Panc1 (cell line): ENCODE measurements around the gene SLC9A2. TPM values are rescaled to one million over a fixed set of nuclear protein-coding genes. Genes with fewer than 3 reads are reported as not detected.
A peak's percentile ranks its signal among the peaks of the same experiment; 100 is the strongest.

Source experiments
- ATAC-seq: fragments of 200-7000 bp; cut with Tn5 transposase; 2 replicates; pipeline ENCODE4 v1.9.1; 2020; ENCODE audit warnings: mild to moderate bottlenecking, moderate library complexity
- BruUV-seq: library from RNA; stranded (reverse); fragments of 400-500 nt; replicated peaks from 2 replicates; lab custom pipeline; 2021; lab: Mats Ljungman, UMichigan
- CTCF ChIA-PET: fragments of 300-600 bp; sonication (Branson Sonifier 250); formaldehyde crosslinking; loops from one replicate; lab custom pipeline; 2022; ENCODE audit warnings: antibody characterized with exemption; lab: Charles Lee
- POLR2A ChIA-PET: fragments of 300-600 bp; sonication (Branson Sonifier 250); formaldehyde crosslinking; loops from one replicate; lab custom pipeline; 2022; ENCODE audit warnings: antibody characterized with exemption; lab: Charles Lee
- DNase-seq: peaks from one replicate; pipeline ENCODE4 v3.0.0-alpha.2; 2010; ENCODE audit warnings: low read depth, low spot score
- H3K27ac ChIP-seq: 2 replicates; pipeline ENCODE4 v1.5.1; 2011; ENCODE audit warnings: mild to moderate bottlenecking, low read length, inconsistent platforms
- H3K27me3 ChIP-seq: fragments of 200-500 bp; sonication (Bioruptor generic); 2 replicates; pipeline ENCODE4 v1.6.0; 2014; ENCODE audit warnings: low read length, inconsistent platforms; ENCODE audit not compliant: control insufficient read depth, insufficient read depth
- H3K36me3 ChIP-seq: fragments of 200-500 bp; sonication (Bioruptor generic); 2 replicates; pipeline ENCODE4 v1.5.1; 2014; ENCODE audit warnings: inconsistent platforms, mild to moderate bottlenecking, low read length, moderate library complexity; ENCODE audit not compliant: control insufficient read depth, insufficient read depth
- H3K4me1 ChIP-seq: 2 replicates; pipeline ENCODE4 v1.5.1; 2011; ENCODE audit warnings: inconsistent platforms, mild to moderate bottlenecking, low read length, moderate library complexity; ENCODE audit not compliant: control insufficient read depth, insufficient read depth
- H3K4me3 ChIP-seq, 2 experiments: 2 replicates each; pipeline ENCODE4 v1.5.1; 2011 to 2012; ENCODE audit warnings: low read depth in 2 of 2, low read length in 2 of 2, mild to moderate bottlenecking in 2 of 2, inconsistent platforms in 1 of 2, moderate library complexity in 1 of 2
- H3K9me3 ChIP-seq: fragments of 200-500 bp; sonication (Bioruptor generic); 2 replicates; pipeline ENCODE4 v1.5.1; 2014; ENCODE audit warnings: low read depth, mild to moderate bottlenecking, inconsistent platforms, low read length, moderate library complexity; ENCODE audit not compliant: control insufficient read depth, insufficient read depth
- POLR2AphosphoS5 ChIP-seq: IDR thresholded peaks from 2 replicates; pipeline ENCODE4 v1.6.1; 2012; ENCODE audit warnings: mild to moderate bottlenecking, low read depth, low read length, moderate library complexity
- SIN3A ChIP-seq: IDR thresholded peaks from 2 replicates; pipeline ENCODE4 v1.6.1; 2012; ENCODE audit warnings: low read depth, mild to moderate bottlenecking, low read length, moderate library complexity, borderline replicate concordance; ENCODE audit not compliant: insufficient read depth
- TCF7L2 ChIP-seq: IDR thresholded peaks from 2 replicates; pipeline ENCODE4 v1.6.1; 2011; ENCODE audit warnings: mild to moderate bottlenecking, low read depth, low read length, inconsistent platforms
- in situ Hi-C: cut with HindIII; loops from 2 replicates; pipeline ENCODE4 v1.10.0; 2016; ENCODE audit warnings: low sequenced_read_pairs, low pct_unique_long_range_greater_than_20kb
- intact Hi-C: fragments of 100-400 bp; cut with micrococcal nuclease; formaldehyde crosslinking; loops from one replicate; pipeline ENCODE4 v1.10.0; 2022; ENCODE audit not compliant: unreplicated experiment
- total RNA-seq: library from RNA; stranded (reverse); gene quantifications from one replicate; pipeline ENCODE4 v1.2.1, GENCODE V29; 2021; ENCODE audit not compliant: unreplicated experiment
- TF ChIP-seq, protein P1 (sequence below): fragments of 450-650 bp; IDR thresholded peaks from 2 replicates; pipeline ENCODE4 v1.5.1; 2017; ENCODE audit warnings: mild to moderate bottlenecking
- TF ChIP-seq, protein P2 (sequence below), 2 experiments: IDR thresholded peaks; 2 replicates each; pipeline ENCODE4 v1.6.1; 2011 to 2012; ENCODE audit warnings: low read depth in 2 of 2, control low read depth in 1 of 2, low read length in 1 of 2, mild to moderate bottlenecking in 1 of 2, moderate library complexity in 1 of 2; ENCODE audit not compliant: insufficient read depth in 1 of 2

The SLC9A2 gene
- total RNA-seq, 1 experiment from 2014 or later = 4.1 TPM

DNA sequence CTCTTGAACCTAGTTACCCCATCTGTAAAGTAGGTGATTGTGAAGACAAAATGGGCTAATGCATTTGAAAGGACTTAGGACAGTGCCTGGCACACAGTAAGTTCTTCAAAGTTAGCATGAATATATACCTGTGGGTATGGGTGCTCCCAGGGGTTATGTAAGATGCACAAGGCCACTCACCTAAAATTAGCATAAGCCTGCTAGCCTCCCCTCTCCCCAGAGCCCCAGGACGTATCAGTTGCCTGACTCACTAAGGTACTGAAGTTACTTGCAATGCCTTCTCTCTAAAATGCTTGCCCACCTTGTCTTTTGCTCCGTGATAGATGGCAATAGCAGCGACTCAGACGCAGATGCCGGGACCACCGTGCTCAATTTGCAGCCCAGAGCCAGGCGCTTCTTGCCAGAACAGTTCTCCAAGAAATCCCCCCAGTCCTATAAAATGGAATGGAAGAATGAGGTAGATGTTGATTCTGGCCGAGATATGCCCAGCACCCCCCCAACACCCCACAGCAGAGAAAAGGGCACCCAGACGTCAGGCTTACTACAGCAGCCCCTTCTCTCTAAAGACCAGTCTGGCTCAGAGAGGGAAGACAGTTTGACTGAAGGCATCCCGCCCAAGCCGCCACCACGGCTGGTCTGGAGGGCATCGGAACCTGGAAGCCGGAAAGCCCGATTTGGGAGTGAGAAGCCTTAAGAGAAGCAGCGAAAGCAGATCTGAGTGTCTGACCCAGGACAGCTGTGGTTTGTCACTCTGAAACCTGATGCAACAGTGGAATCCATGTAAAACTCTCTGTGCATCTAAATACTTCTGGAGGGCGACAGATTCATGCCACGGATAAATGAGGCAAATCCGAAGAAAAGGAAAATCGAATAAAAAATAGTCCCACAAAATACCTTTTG lies 88.7 kb downstream of the SLC9A2 start:
- no peaks in the 10 kb centered on the region for H3K9me3 ChIP-seq
- ChIA-PET CTCF (no interaction called here), POLR2A (no interaction called here)
- H3K27ac ChIP-seq = no peak overlapping the region
- H3K4me1 ChIP-seq = peaks cover 10% of the 10 kb centered on the region
- no peak overlapping the region for H3K4me3 ChIP-seq
- no peaks in the 10 kb centered on the region for H3K27me3 ChIP-seq
- H3K36me3 ChIP-seq = no peaks in the 10 kb centered on the region
- TF ChIP-seq POLR2AphosphoS5 (no peak), SIN3A (no peak), TCF7L2 (no peak)
- TF ChIP-seq, protein P1, sequence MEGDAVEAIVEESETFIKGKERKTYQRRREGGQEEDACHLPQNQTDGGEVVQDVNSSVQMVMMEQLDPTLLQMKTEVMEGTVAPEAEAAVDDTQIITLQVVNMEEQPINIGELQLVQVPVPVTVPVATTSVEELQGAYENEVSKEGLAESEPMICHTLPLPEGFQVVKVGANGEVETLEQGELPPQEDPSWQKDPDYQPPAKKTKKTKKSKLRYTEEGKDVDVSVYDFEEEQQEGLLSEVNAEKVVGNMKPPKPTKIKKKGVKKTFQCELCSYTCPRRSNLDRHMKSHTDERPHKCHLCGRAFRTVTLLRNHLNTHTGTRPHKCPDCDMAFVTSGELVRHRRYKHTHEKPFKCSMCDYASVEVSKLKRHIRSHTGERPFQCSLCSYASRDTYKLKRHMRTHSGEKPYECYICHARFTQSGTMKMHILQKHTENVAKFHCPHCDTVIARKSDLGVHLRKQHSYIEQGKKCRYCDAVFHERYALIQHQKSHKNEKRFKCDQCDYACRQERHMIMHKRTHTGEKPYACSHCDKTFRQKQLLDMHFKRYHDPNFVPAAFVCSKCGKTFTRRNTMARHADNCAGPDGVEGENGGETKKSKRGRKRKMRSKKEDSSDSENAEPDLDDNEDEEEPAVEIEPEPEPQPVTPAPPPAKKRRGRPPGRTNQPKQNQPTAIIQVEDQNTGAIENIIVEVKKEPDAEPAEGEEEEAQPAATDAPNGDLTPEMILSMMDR = no peak
- TF ChIP-seq, protein P2, sequence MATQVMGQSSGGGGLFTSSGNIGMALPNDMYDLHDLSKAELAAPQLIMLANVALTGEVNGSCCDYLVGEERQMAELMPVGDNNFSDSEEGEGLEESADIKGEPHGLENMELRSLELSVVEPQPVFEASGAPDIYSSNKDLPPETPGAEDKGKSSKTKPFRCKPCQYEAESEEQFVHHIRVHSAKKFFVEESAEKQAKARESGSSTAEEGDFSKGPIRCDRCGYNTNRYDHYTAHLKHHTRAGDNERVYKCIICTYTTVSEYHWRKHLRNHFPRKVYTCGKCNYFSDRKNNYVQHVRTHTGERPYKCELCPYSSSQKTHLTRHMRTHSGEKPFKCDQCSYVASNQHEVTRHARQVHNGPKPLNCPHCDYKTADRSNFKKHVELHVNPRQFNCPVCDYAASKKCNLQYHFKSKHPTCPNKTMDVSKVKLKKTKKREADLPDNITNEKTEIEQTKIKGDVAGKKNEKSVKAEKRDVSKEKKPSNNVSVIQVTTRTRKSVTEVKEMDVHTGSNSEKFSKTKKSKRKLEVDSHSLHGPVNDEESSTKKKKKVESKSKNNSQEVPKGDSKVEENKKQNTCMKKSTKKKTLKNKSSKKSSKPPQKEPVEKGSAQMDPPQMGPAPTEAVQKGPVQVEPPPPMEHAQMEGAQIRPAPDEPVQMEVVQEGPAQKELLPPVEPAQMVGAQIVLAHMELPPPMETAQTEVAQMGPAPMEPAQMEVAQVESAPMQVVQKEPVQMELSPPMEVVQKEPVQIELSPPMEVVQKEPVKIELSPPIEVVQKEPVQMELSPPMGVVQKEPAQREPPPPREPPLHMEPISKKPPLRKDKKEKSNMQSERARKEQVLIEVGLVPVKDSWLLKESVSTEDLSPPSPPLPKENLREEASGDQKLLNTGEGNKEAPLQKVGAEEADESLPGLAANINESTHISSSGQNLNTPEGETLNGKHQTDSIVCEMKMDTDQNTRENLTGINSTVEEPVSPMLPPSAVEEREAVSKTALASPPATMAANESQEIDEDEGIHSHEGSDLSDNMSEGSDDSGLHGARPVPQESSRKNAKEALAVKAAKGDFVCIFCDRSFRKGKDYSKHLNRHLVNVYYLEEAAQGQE (IDR thresholded peaks at IDR 0.05; ENCODE audit: insufficient read depth in 1 of 2, low read depth in 2 of 2, low read length in 1 of 2) = no peak
- ATAC-seq (no peak), DNase-seq (no peak)
- no TSS peak for BruUV-seq
- in situ Hi-C loops = no loop called here
- intact Hi-C loops = no loop called here

DNA sequence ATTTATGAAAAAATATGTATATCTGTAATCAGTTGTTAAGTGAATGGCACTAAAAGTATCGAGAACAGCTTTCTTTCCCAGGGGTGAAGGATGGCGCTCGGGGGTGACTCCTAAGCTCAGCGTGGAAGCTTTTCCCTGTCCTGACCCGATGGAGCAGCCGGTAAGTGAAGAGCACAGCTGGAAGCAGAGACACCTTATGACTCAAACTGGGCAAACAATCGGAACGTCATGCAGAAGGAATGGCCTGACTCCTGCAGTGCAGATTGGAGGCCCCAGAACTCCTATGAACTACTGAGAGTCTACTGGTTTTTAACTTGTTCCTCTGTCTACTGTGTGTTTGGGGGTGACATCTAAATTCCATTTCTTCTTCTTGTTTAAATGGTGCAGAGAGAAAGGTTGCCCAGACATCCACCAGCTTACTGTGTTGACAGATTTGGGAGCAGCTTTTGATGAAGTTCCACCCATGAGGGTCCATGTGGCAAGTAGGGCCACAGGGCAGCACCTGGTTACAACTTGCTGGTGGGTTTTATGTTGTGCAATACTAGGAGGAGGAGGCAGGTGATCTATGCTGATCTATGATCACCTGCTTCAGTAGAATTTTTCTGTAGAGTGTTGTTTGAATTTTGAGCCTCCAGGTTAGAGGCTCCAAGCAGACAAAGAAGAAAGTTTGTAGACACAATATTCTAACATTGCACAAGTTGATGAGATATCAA lies 89.7 kb downstream of the SLC9A2 start:
- ChIA-PET CTCF (interaction anchor here (0.6 kb wide), 1 partner anchor 97 kb away, joined by 3 read pairs; no protein-coding TSS in a partner anchor), POLR2A (no interaction called here)
- Histone ChIP-seq H3K36me3 (no peaks in the 10 kb centered on the region), H3K4me3 (no peak overlapping the region), H3K4me1 (peaks cover 10% of the 10 kb centered on the region), H3K27me3 (no peaks in the 10 kb centered on the region), H3K27ac (no peak overlapping the region), H3K9me3 (no peaks in the 10 kb centered on the region)
- no TSS peak for BruUV-seq
- intact Hi-C loops (no loop called here), in situ Hi-C loops (no loop called here)
- DNase-seq (peak; percentile 61), ATAC-seq (peak; percentile 97)
- TF ChIP-seq TCF7L2 (no peak), POLR2AphosphoS5 (no peak), SIN3A (no peak)
- TF ChIP-seq, protein P2 (IDR thresholded peaks at IDR 0.05; ENCODE audit: insufficient read depth in 1 of 2, low read depth in 2 of 2, low read length in 1 of 2) = no peak
- TF ChIP-seq, protein P1 = no peak
